IPS-18c (cell line): ENCODE measurements around the gene FAM72B.
"Not testable (repeated sequence)": the region's sequence is repeated elsewhere in the genome, so short reads cannot be mapped to it uniquely, and the experiment has no call there.

Experiments
- H3K4me3 ChIP-seq: 2 replicates; pipeline ENCODE4 v1.7.0; 2013; ENCODE audit warnings: low read depth, mild to moderate bottlenecking, low read length, moderate library complexity; ENCODE audit not compliant: insufficient read depth
- H3K9me3 ChIP-seq: one replicate; pipeline ENCODE4 v1.6.1; 2013; ENCODE audit warnings: mild to moderate bottlenecking, low read length, moderate library complexity; ENCODE audit not compliant: control insufficient read depth, insufficient read depth

FAM72B gene

GRCh38 chr1:121163850-121164757 lies 20.0 kb downstream of the FAM72B start:
- H3K4me3 ChIP-seq, H3K9me3 ChIP-seq: not testable (repeated sequence)

GRCh38 chr1:121161199-121161901 lies 22.8 kb downstream of the FAM72B start:
- H3K9me3 ChIP-seq, H3K4me3 ChIP-seq: not testable (repeated sequence)

- not testable (repeated sequence) for H3K9me3 ChIP-seq, H3K4me3 ChIP-seq
Observed at GRCh38 chr1:121160118-121160517, 24.0 kb downstream of the FAM72B start.

GRCh38 chr1:121157609-121158008 lies 26.5 kb downstream of the FAM72B start:
- H3K4me3 ChIP-seq, H3K9me3 ChIP-seq: not testable (repeated sequence)

- H3K4me3 ChIP-seq, H3K9me3 ChIP-seq: not testable (repeated sequence)
Observed at GRCh38 chr1:121156958-121157603, 27.1 kb downstream of the FAM72B start.

- H3K4me3 ChIP-seq = not testable (repeated sequence)
Observed at GRCh38 chr1:121155671-121156358, 28.3 kb downstream of the FAM72B start.

GRCh38 chr1:121154811-121155210 lies 29.3 kb downstream of the FAM72B start:
- not testable (repeated sequence) for H3K9me3 ChIP-seq, H3K4me3 ChIP-seq

More at GRCh38 chr1:121155671-121156358, 28.3 kb downstream of the FAM72B start:
- not testable (repeated sequence) for H3K9me3 ChIP-seq

- not testable (repeated sequence) for H3K9me3 ChIP-seq, H3K4me3 ChIP-seq
Observed at GRCh38 chr1:121152788-121153187, 31.4 kb downstream of the FAM72B start.

- H3K4me3 ChIP-seq, H3K9me3 ChIP-seq: not testable (repeated sequence)
Observed at GRCh38 chr1:121151294-121151693, 32.8 kb downstream of the FAM72B start.

GRCh38 chr1:121148489-121149190 lies 35.5 kb downstream of the FAM72B start:
- H3K9me3 ChIP-seq, H3K4me3 ChIP-seq: not testable (repeated sequence)

GRCh38 chr1:121140393-121140792 lies 43.7 kb downstream of the FAM72B start:
- not testable (repeated sequence) for H3K4me3 ChIP-seq

GRCh38 chr1:121131494-121131893 lies 52.6 kb downstream of the FAM72B start:
- H3K4me3 ChIP-seq, H3K9me3 ChIP-seq: not testable (repeated sequence)

More at GRCh38 chr1:121140393-121140792, 43.7 kb downstream of the FAM72B start:
- H3K9me3 ChIP-seq = not testable (repeated sequence)

GRCh38 chr1:121118480-121118824 lies 65.7 kb downstream of the FAM72B start:
- H3K4me3 ChIP-seq, H3K9me3 ChIP-seq: not testable (repeated sequence)
